Activated T-cell treated with anti-CD3 and anti-CD28 coated beads, Interleukin-2, amount 50 U/mL, for 24 hours (primary cell): ENCODE measurements around the gene TIMP3.
A peak's percentile ranks its signal among the peaks of the same experiment; 100 is the strongest.

Experiments used
- DNase-seq: peaks from one replicate; pipeline ENCODE4 v3.0.0-alpha.2; 2020
- H3K27ac Mint-ChIP-seq: 2 replicates; pipeline ENCODE4 v1.8.0; 2020; ENCODE audit warnings: mild to moderate bottlenecking, mixed read lengths
- H3K27me3 Mint-ChIP-seq: 2 replicates; pipeline ENCODE4 v1.8.0; 2020; ENCODE audit warnings: mixed read lengths
- H3K36me3 Mint-ChIP-seq: 2 replicates; pipeline ENCODE4 v1.8.0; 2020; ENCODE audit warnings: low read depth, mixed read lengths
- H3K4me1 Mint-ChIP-seq: 2 replicates; pipeline ENCODE4 v1.8.0; 2020; ENCODE audit warnings: low read depth, mixed read lengths
- H3K4me3 Mint-ChIP-seq: 2 replicates; pipeline ENCODE4 v1.8.0; 2020; ENCODE audit warnings: mild to moderate bottlenecking, moderate library complexity, mixed read lengths
- H3K9me3 Mint-ChIP-seq: 2 replicates; pipeline ENCODE4 v1.8.0; 2020; ENCODE audit warnings: mixed read lengths

TIMP3 gene

GRCh38 chr22:32795214-32795596, 6.3 kb upstream of the TIMP3 start:
- H3K27me3 Mint-ChIP-seq, result peaks cover 48% of the 10 kb centered on the region
- H3K4me1 Mint-ChIP-seq, result peaks cover 3% of the 10 kb centered on the region
- H3K4me3 Mint-ChIP-seq, result no peak overlapping the region
- H3K27ac Mint-ChIP-seq, result no peak overlapping the region
- no peaks in the 10 kb centered on the region for H3K36me3 Mint-ChIP-seq
- H3K9me3 Mint-ChIP-seq, result no peaks in the 10 kb centered on the region
- no peak for DNase-seq

GRCh38 chr22:32796865-32797573, 4.5 kb upstream of the TIMP3 start:
- H3K27me3 Mint-ChIP-seq, result peaks cover 57% of the 10 kb centered on the region
- peak; percentile 67 for DNase-seq
- no peak overlapping the region for H3K27ac Mint-ChIP-seq
- no peaks in the 10 kb centered on the region for H3K9me3 Mint-ChIP-seq
- H3K36me3 Mint-ChIP-seq, result no peaks in the 10 kb centered on the region
- peaks cover 6% of the 10 kb centered on the region for H3K4me1 Mint-ChIP-seq
- H3K4me3 Mint-ChIP-seq, result no peak overlapping the region

- no peak for DNase-seq
- peaks cover 78% of the 10 kb centered on the region for H3K27me3 Mint-ChIP-seq
These were observed 2.0 kb upstream of the TIMP3 start for GRCh38 chr22:32799496-32799895.

GRCh38 chr22:32800158-32800882, 1.2 kb upstream of the TIMP3 start:
- no peaks in the 10 kb centered on the region for H3K9me3 Mint-ChIP-seq
- peaks cover 6% of the 10 kb centered on the region for H3K4me1 Mint-ChIP-seq
- no peak overlapping the region for H3K27ac Mint-ChIP-seq
- H3K36me3 Mint-ChIP-seq, result no peaks in the 10 kb centered on the region
- H3K4me3 Mint-ChIP-seq, result no peak overlapping the region
- H3K27me3 Mint-ChIP-seq, result peaks cover 86% of the 10 kb centered on the region
- DNase-seq, result no peak

More at GRCh38 chr22:32799496-32799895, 2.0 kb upstream of the TIMP3 start:
- H3K4me3 Mint-ChIP-seq, result no peak overlapping the region
- H3K4me1 Mint-ChIP-seq, result peaks cover 6% of the 10 kb centered on the region
- no peak overlapping the region for H3K27ac Mint-ChIP-seq
- no peaks in the 10 kb centered on the region for H3K36me3 Mint-ChIP-seq
- H3K9me3 Mint-ChIP-seq, result no peaks in the 10 kb centered on the region

GRCh38 chr22:32800994-32801536, 440 bp upstream of the TIMP3 start:
- DNase-seq, result peak; percentile 30
- Mint-ChIP-seq H3K27me3 (peaks cover 84% of the 10 kb centered on the region), H3K27ac (no peak overlapping the region), H3K4me1 (peaks cover 6% of the 10 kb centered on the region), H3K4me3 (no peak overlapping the region), H3K9me3 (no peaks in the 10 kb centered on the region), H3K36me3 (no peaks in the 10 kb centered on the region)

- Mint-ChIP-seq H3K9me3 (no peaks in the 10 kb centered on the region), H3K27ac (no peak overlapping the region), H3K36me3 (no peaks in the 10 kb centered on the region), H3K4me1 (peaks cover 3% of the 10 kb centered on the region), H3K4me3 (no peak overlapping the region), H3K27me3 (peaks cover 76% of the 10 kb centered on the region)
- no peak for DNase-seq
These were observed 796 bp downstream of the TIMP3 start for GRCh38 chr22:32802237-32802765.

GRCh38 chr22:32803020-32803737, 1.7 kb downstream of the TIMP3 start:
- Mint-ChIP-seq H3K4me3 (no peak overlapping the region), H3K27me3 (peaks cover 69% of the 10 kb centered on the region), H3K36me3 (no peaks in the 10 kb centered on the region), H3K4me1 (peaks cover 3% of the 10 kb centered on the region), H3K27ac (no peak overlapping the region), H3K9me3 (no peaks in the 10 kb centered on the region)
- no peak for DNase-seq

GRCh38 chr22:32803738-32804435, 2.4 kb downstream of the TIMP3 start:
- H3K4me1 Mint-ChIP-seq, result peaks cover 3% of the 10 kb centered on the region

GRCh38 chr22:32804531-32805360, 3.2 kb downstream of the TIMP3 start:
- H3K4me3 Mint-ChIP-seq, result no peak overlapping the region
- H3K27ac Mint-ChIP-seq, result no peak overlapping the region
- H3K27me3 Mint-ChIP-seq, result peaks cover 67% of the 10 kb centered on the region
- H3K4me1 Mint-ChIP-seq, result peaks cover 3% of the 10 kb centered on the region
- DNase-seq, result no peak
- no peaks in the 10 kb centered on the region for H3K36me3 Mint-ChIP-seq
- H3K9me3 Mint-ChIP-seq, result no peaks in the 10 kb centered on the region

More at GRCh38 chr22:32803738-32804435, 2.4 kb downstream of the TIMP3 start:
- DNase-seq, result no peak
- Mint-ChIP-seq H3K4me3 (no peak overlapping the region), H3K27me3 (peaks cover 69% of the 10 kb centered on the region), H3K36me3 (no peaks in the 10 kb centered on the region), H3K9me3 (no peaks in the 10 kb centered on the region), H3K27ac (no peak overlapping the region)

- Mint-ChIP-seq H3K27me3 (peaks cover 67% of the 10 kb centered on the region), H3K36me3 (no peaks in the 10 kb centered on the region), H3K27ac (no peak overlapping the region), H3K4me3 (no peak overlapping the region), H3K9me3 (no peaks in the 10 kb centered on the region), H3K4me1 (peaks cover 3% of the 10 kb centered on the region)
- DNase-seq, result no peak
These were observed 3.9 kb downstream of the TIMP3 start for GRCh38 chr22:32805361-32805881.

GRCh38 chr22:32806296-32806695, 4.8 kb downstream of the TIMP3 start:
- Mint-ChIP-seq H3K27me3 (peaks cover 67% of the 10 kb centered on the region), H3K27ac (no peak overlapping the region), H3K9me3 (no peaks in the 10 kb centered on the region), H3K36me3 (no peaks in the 10 kb centered on the region), H3K4me3 (no peak overlapping the region), H3K4me1 (no peaks in the 10 kb centered on the region)
- DNase-seq, result no peak

- H3K36me3 Mint-ChIP-seq, result no peaks in the 10 kb centered on the region
- peaks cover 59% of the 10 kb centered on the region for H3K27me3 Mint-ChIP-seq
- H3K9me3 Mint-ChIP-seq, result no peaks in the 10 kb centered on the region
- H3K4me1 Mint-ChIP-seq, result no peaks in the 10 kb centered on the region
- no peak for DNase-seq
- H3K4me3 Mint-ChIP-seq, result no peak overlapping the region
- H3K27ac Mint-ChIP-seq, result no peak overlapping the region
These were observed 6.5 kb downstream of the TIMP3 start for GRCh38 chr22:32808038-32808445.
